Esophagus muscularis mucosa (tissue), 4 donors: Measurements from ENCODE around the gene HOXA4. TPM values are rescaled to one million over a fixed set of nuclear protein-coding genes. Genes with fewer than 3 reads are reported as not detected.

Experiments
- DNase-seq: peaks from one replicate; pipeline ENCODE4 v3.0.0-alpha.2; 2017; ENCODE audit errors: extremely low spot score
- H3K27ac ChIP-seq, 4 donors: fragments of 200-600 bp; sonication (generic); replicated peaks in 1 of 4; 1 replicate in 3 of 4; 2 replicates in 1 of 4; pipeline ENCODE4 v1.5.1; 2016 to 2019; ENCODE audit warnings: mild to moderate bottlenecking in 1 of 4
- H3K27me3 ChIP-seq, 4 donors: fragments of 200-600 bp; sonication (generic); one replicate each; pipeline versions ENCODE4 v1.5.1 to v1.6.0; 2016 to 2019
- H3K36me3 ChIP-seq, 4 donors: fragments of 200-600 bp; sonication (generic); one replicate each; pipeline ENCODE4 v1.5.1; 2016 to 2019
- H3K4me1 ChIP-seq, 4 donors: fragments of 200-600 bp; sonication (generic); one replicate each; pipeline ENCODE4 v1.5.1; 2016 to 2019
- H3K4me3 ChIP-seq, 4 donors: fragments of 200-600 bp; sonication (generic); 1 replicate in 2 of 4; 2 replicates in 2 of 4; pipeline ENCODE4 v1.5.1; 2016 to 2019; ENCODE audit warnings: mild to moderate bottlenecking in 4 of 4, moderate library complexity in 1 of 4
- H3K9me3 ChIP-seq, 4 donors: fragments of 200-600 bp; sonication (generic); 1 replicate in 3 of 4; 2 replicates in 1 of 4; pipeline ENCODE4 v1.5.1; 2016 to 2019
- CTCF ChIP-seq, 3 experiments: fragments of 200-600 bp in 2 of 3; fragments of 450-650 bp in 1 of 3; sonication (generic) in 2 of 3; IDR thresholded peaks; one replicate each; pipeline ENCODE4 v1.5.1; 2017 to 2019; ENCODE audit warnings: antibody characterized with exemption in 3 of 3, mild to moderate bottlenecking in 2 of 3, moderate library complexity in 1 of 3
- EP300 ChIP-seq: sonication (generic); formaldehyde crosslinking; IDR thresholded peaks from one replicate; pipeline ENCODE4 v1.6.1; 2017; ENCODE audit warnings: antibody characterized with exemption
- POLR2A ChIP-seq: fragments of 450-650 bp; IDR thresholded peaks from one replicate; pipeline ENCODE4 v1.6.1; 2017; ENCODE audit warnings: antibody characterized with exemption, moderate library complexity, mild to moderate bottlenecking, low read depth
- POLR2AphosphoS5 ChIP-seq, 2 donors: sonication (generic); formaldehyde crosslinking; IDR thresholded peaks; one replicate each; pipeline ENCODE4 v1.6.1; 2017; ENCODE audit warnings: antibody characterized with exemption in 2 of 2
- WGBS: methylation state at CpG from one replicate; pipeline ENCODE4 v1.1.5; 2018; 5-methylcytosine and 5-hydroxymethylcytosine counted together
- intact Hi-C: fragments of 100-400 bp; cut with DNase I; formaldehyde crosslinking; loops from one replicate; pipeline ENCODE4 v1.15.1; 2023
- total RNA-seq, 4 donors: library from RNA; depleted of rRNA; stranded (reverse); fragments of >200 nt; gene quantifications; one replicate each; pipeline versions ENCODE4 v1.1.0 to v1.2.1, GENCODE V29; 2016

The HOXA4 gene
- total RNA-seq, 4 donors from 2014 or later: 12.5 to 26.8 (median 18.1) TPM

DNA sequence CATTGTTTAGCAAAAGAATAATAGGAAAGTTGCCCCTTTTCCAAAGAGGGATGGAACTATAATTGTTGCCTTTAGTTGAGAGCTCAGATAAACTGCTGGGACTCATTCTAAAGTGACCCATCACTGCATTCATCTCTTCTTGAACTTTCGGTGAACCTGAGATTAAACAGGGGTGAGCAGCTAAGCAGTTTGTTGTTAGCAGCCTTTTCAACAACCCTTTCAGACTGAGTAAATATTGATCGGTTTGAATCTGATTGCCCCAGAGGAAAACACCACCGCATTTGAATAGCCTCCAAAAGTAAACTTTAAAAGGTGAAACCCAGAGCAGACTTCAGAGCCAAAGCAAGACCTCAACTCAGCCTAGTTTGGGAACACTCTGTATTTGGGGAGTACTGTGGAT is 39.5 kb downstream of the HOXA4 start:
- Histone ChIP-seq H3K36me3 (no peaks in the 10 kb centered on the region), H3K27ac (no peak overlapping the region), H3K4me3 (no peak overlapping the region), H3K27me3 (peaks cover 4 to 26% (median 13%) of the 10 kb centered on the region in 4 donors), H3K9me3 (no peaks in the 10 kb centered on the region), H3K4me1 (peaks cover under 1 to 21% (median 17%) of the 10 kb centered on the region in 4 donors)
- no peak for TF ChIP-seq CTCF (IDR thresholded peaks at IDR 0.05)
- no peak for TF ChIP-seq EP300
- TF ChIP-seq POLR2AphosphoS5 (IDR thresholded peaks at IDR 0.05): no peak
- no peak for TF ChIP-seq POLR2A
- no peak for DNase-seq
- intact Hi-C loops: loop anchor here (5.0 kb wide), 1 partner anchor 54 kb away; no protein-coding TSS in a partner anchor
- WGBS: 65% methylated on average over 3 of the region's 3 CpGs

GRCh38 chr7:27088002-27088922 is 42.3 kb downstream of the HOXA4 start:
- intact Hi-C loops: no loop called here
- WGBS: 39% methylated on average over 60 of the region's 68 CpGs

DNA sequence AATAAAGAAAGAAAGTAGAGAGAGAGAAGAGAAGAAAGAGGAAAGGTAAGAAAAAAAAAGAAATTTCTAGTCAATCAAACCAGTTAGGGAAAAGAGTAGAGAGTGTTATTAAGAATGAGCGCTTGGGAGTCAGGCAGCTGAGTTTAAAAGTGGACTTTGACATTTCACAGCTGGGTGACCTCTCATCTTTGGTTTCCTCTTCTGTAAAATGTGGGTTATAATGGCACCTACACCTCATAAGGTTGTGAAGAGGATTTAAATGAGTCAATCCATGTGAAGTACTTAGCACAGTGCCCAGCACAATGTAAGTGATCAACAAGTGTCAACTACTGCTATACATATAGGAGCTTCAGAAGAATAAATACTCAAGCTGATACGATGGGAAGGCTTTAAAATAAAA is 46.9 kb downstream of the HOXA4 start:
- no peaks in the 10 kb centered on the region for H3K9me3 ChIP-seq
- no peaks in the 10 kb centered on the region for H3K36me3 ChIP-seq
- TF ChIP-seq EP300 (no peak), POLR2A (no peak), CTCF (IDR thresholded peaks at IDR 0.05) (no peak), POLR2AphosphoS5 (IDR thresholded peaks at IDR 0.05) (no peak)
- no peak overlapping the region for H3K4me3 ChIP-seq
- peaks cover 0 to 8% (median 7%) of the 10 kb centered on the region in 4 donors for H3K4me1 ChIP-seq
- WGBS: 84% methylated on average over 2 of the region's 2 CpGs
- intact Hi-C loops: no loop called here
- DNase-seq: no peak
- peaks cover 0 to 19% (median 12%) of the 10 kb centered on the region in 4 donors for H3K27me3 ChIP-seq
- H3K27ac ChIP-seq: no peak overlapping the region

More at GRCh38 chr7:27088002-27088922, 42.3 kb downstream of the HOXA4 start:
- TF ChIP-seq EP300 (no peak), CTCF (IDR thresholded peaks at IDR 0.05) (no peak), POLR2A (no peak), POLR2AphosphoS5 (IDR thresholded peaks at IDR 0.05) (no peak)
- no peak for DNase-seq
- Histone ChIP-seq H3K4me1 (peaks cover 0 to 8% (median 7%) of the 10 kb centered on the region in 4 donors), H3K27ac (no peak overlapping the region), H3K27me3 (peaks cover 0 to 26% (median 13%) of the 10 kb centered on the region in 4 donors), H3K36me3 (no peaks in the 10 kb centered on the region), H3K4me3 (peak overlapping the region in 3 of 4 donors; percentile 5 to 32 (median 9)), H3K9me3 (no peaks in the 10 kb centered on the region)

GRCh38 chr7:27082171-27082570 is 48.4 kb downstream of the HOXA4 start:
- intact Hi-C loops: no loop called here

More at GRCh38 chr7:27082171-27082570, 48.4 kb downstream of the HOXA4 start:
- Histone ChIP-seq H3K4me1 (no peaks in the 10 kb centered on the region), H3K4me3 (no peak overlapping the region), H3K36me3 (no peaks in the 10 kb centered on the region), H3K27me3 (peaks cover 0 to 4% (median 0%) of the 10 kb centered on the region in 4 donors), H3K9me3 (no peaks in the 10 kb centered on the region), H3K27ac (no peak overlapping the region)
- DNase-seq: no peak
- TF ChIP-seq CTCF (IDR thresholded peaks at IDR 0.05) (no peak), EP300 (no peak)
- WGBS: 76% methylated on average over 1 of the region's 1 CpG
